ENCODE data around the gene DGKG. TPM values are rescaled to one million over a fixed set of nuclear protein-coding genes. Genes with fewer than 3 reads are reported as not detected.

DGKG gene
- total and polyA plus RNA-seq, 10 of the 15 experiments (the other 5 are each of a cell fraction or from before 2014, with no cell fraction given): 0.39 to 6.2 (median 4.7) TPM

GRCh38 chr3:186143250-186143649 lies 218.8 kb downstream of the DGKG start:
- SMC1A ChIA-PET (ENCODE audit: uncharacterized antibody, unreplicated experiment): interaction anchor here (1.2 to 1.7 kb wide), 4 partner anchors 9 to 42 kb away, joined by 3 to 5 read pairs (median 3); no protein-coding TSS in a partner anchor
- WGBS (ENCODE audit: insufficient coverage, insufficient replicate concordance, low lambda C conversion rate, missing lambda C conversion rate): 0% methylated on average over 1 of the region's 1 CpG
- DNase-seq (ENCODE audit: low read depth, low spot score) (no peak), FAIRE-seq (no peak), ATAC-seq (no peak)
- no peak for TF ChIP-seq IKZF2 (IDR thresholded peaks at IDR 0.05)
- no peak for TF ChIP-seq NKRF (conservative IDR thresholded peaks at IDR 0.05)
- TF ChIP-seq IKZF1 (conservative IDR thresholded peaks at IDR 0.05): no peak
- BruUV-seq (replicated peaks): no TSS peak
- H3K4me2 ChIP-seq (ENCODE audit: control insufficient read depth, insufficient read depth): no peak overlapping the region
- H3K9ac ChIP-seq (ENCODE audit: control insufficient read depth, insufficient read depth, low read length): no peak overlapping the region
- no peak overlapping the region for H3K27ac ChIP-seq (ENCODE audit: control insufficient read depth, insufficient read depth)
- POLR2A ChIA-PET: interaction anchor here (0.6 kb wide), 1 partner anchor 46 kb away, joined by 4 read pairs; no protein-coding TSS in a partner anchor
- in situ Hi-C loops (cut with MboI): no loop called here
- H3K27me3 ChIP-seq (replicated peaks in 1 of 2; ENCODE audit: control insufficient read depth in 2 of 2, insufficient read depth in 2 of 2, low read length in 1 of 2): peaks cover 0 to 2% of the 10 kb centered on the region in 2 experiments; a peak in 1 of 4 replicates
- CTCF ChIA-PET: no interaction called here
- H3K79me2 ChIP-seq (ENCODE audit: control insufficient read depth, insufficient read depth, low read length): no peaks in the 10 kb centered on the region
- H2AFZ ChIP-seq (ENCODE audit: control insufficient read depth, low read depth, low read length): no peak overlapping the region
- no peaks in the 10 kb centered on the region for H4K20me1 ChIP-seq (ENCODE audit: control insufficient read depth, insufficient read depth)
- H3K36me3 ChIP-seq (ENCODE audit: control insufficient read depth in 2 of 2, insufficient read depth in 2 of 2, low read length in 1 of 2): no peaks in the 10 kb centered on the region
- RAD21 ChIA-PET (ENCODE audit: unreplicated experiment): no interaction called here
- no peaks in the 10 kb centered on the region for H3K9me3 ChIP-seq (replicated peaks; ENCODE audit: control insufficient read depth, insufficient read depth, low read length)
- no peak overlapping the region for H3K4me3 ChIP-seq
- no peaks in the 10 kb centered on the region for H3K4me1 ChIP-seq (ENCODE audit: control insufficient read depth, insufficient read depth, low read length)
- intact Hi-C loops (cut with micrococcal nuclease; ENCODE audit: unreplicated experiment): no loop called here

GRCh38 chr3:186142393-186142932 lies 219.6 kb downstream of the DGKG start:
- in situ Hi-C loops (cut with MboI) (no loop called here), intact Hi-C loops (cut with micrococcal nuclease; ENCODE audit: unreplicated experiment) (no loop called here)
- no peak for TF ChIP-seq BCLAF1 (IDR thresholded peaks at IDR 0.05)
- no peak for TF ChIP-seq CBX3 (IDR thresholded peaks at IDR 0.05; ENCODE audit: borderline replicate concordance, low read depth)
- TF ChIP-seq RUNX3 (IDR thresholded peaks at IDR 0.05; ENCODE audit: low read length): 0 out of 2 replicates have a peak, but pooled peaks have one; percentile 10
- TF ChIP-seq HDAC2 (IDR thresholded peaks at IDR 0.05): no peak
- no peak overlapping the region for H3K9ac ChIP-seq (ENCODE audit: control insufficient read depth, insufficient read depth, low read length)
- ChIA-PET POLR2A (interaction anchor here (0.6 kb wide), 1 partner anchor 45 kb away, joined by 4 read pairs; no protein-coding TSS in a partner anchor), SMC1A (ENCODE audit: uncharacterized antibody, unreplicated experiment) (interaction anchor here (0.7 to 1.7 kb wide), 7 partner anchors 9 to 154 kb away, joined by 3 to 5 read pairs (median 3); no protein-coding TSS in a partner anchor), CTCF (interaction anchor here (0.7 to 1.1 kb wide), 2 partner anchors 10 to 43 kb away, joined by 3 to 5 read pairs; no protein-coding TSS in a partner anchor), RAD21 (ENCODE audit: unreplicated experiment) (interaction anchor here (1.0 kb wide), 1 partner anchor 83 kb away, joined by 3 read pairs; no protein-coding TSS in a partner anchor)
- no peaks in the 10 kb centered on the region for H3K9me3 ChIP-seq (replicated peaks; ENCODE audit: control insufficient read depth, insufficient read depth, low read length)
- H4K20me1 ChIP-seq (ENCODE audit: control insufficient read depth, insufficient read depth): no peaks in the 10 kb centered on the region
- H3K36me3 ChIP-seq (ENCODE audit: control insufficient read depth in 2 of 2, insufficient read depth in 2 of 2, low read length in 1 of 2): no peaks in the 10 kb centered on the region
- H3K4me2 ChIP-seq (ENCODE audit: control insufficient read depth, insufficient read depth): no peak overlapping the region
- H3K4me3 ChIP-seq: no peak overlapping the region
- no peak overlapping the region for H2AFZ ChIP-seq (ENCODE audit: control insufficient read depth, low read depth, low read length)
- no peaks in the 10 kb centered on the region for H3K4me1 ChIP-seq (ENCODE audit: control insufficient read depth, insufficient read depth, low read length)
- DNase-seq (ENCODE audit: low read depth, low spot score) (no peak), ATAC-seq (no peak), FAIRE-seq (no peak)
- BruUV-seq (replicated peaks): no TSS peak
- peaks cover 0 to 2% of the 10 kb centered on the region in 2 experiments; a peak in 1 of 4 replicates for H3K27me3 ChIP-seq (replicated peaks in 1 of 2; ENCODE audit: control insufficient read depth in 2 of 2, insufficient read depth in 2 of 2, low read length in 1 of 2)
- no peak overlapping the region for H3K27ac ChIP-seq (ENCODE audit: control insufficient read depth, insufficient read depth)
- no peaks in the 10 kb centered on the region for H3K79me2 ChIP-seq (ENCODE audit: control insufficient read depth, insufficient read depth, low read length)
